IPS-11a (cell line): ENCODE results near the gene GRB7.
"Not testable (repeated sequence)": the region's sequence is repeated elsewhere in the genome, so short reads cannot be mapped to it uniquely, and the experiment has no call there.

Experiments
- H3K4me3 ChIP-seq: one replicate; pipeline ENCODE4 v1.5.1; 2013; ENCODE audit warnings: low read depth, low read length, control low read depth

The GRB7 gene

DNA sequence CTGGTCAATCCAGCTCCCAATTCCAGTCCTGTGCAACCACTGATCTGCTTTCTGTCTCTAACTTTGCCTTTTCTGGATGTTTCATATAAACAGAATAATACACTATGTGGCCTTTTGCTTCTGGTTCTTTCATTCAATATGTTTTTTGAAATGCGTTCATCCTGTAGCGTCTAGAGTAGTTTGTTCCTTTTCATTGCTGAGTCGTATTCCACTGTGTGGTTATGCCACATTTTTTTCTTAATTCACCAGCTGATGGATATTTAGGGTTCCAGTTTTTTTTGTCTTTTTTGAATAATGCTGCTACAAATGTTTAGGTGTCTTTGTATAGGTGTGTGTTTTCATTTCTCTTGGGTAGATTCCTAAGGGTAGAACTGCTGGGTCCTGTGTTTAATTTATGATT, 5.2 kb upstream of the GRB7 start:
- no peak overlapping the region for H3K4me3 ChIP-seq

DNA sequence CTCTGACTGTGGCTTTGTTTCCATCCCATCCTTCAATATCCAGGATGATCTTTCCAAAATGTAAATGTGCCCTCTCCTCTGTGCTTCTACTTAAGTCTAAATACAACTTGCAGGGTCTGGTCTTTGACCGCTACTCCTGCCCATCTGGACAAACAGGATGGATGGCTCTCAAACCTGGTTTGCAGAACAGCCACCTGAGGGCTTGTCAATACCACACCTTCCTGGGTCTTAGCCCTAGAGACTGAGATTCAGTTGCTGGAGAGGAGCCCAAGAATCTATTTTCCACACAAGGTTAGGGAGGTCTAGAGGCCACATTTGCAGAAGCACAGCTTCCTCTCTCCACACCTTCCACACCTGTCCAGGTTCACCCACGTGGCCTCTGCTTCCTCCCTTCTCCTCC, 1.9 kb upstream of the GRB7 start:
- no peak overlapping the region for H3K4me3 ChIP-seq

DNA sequence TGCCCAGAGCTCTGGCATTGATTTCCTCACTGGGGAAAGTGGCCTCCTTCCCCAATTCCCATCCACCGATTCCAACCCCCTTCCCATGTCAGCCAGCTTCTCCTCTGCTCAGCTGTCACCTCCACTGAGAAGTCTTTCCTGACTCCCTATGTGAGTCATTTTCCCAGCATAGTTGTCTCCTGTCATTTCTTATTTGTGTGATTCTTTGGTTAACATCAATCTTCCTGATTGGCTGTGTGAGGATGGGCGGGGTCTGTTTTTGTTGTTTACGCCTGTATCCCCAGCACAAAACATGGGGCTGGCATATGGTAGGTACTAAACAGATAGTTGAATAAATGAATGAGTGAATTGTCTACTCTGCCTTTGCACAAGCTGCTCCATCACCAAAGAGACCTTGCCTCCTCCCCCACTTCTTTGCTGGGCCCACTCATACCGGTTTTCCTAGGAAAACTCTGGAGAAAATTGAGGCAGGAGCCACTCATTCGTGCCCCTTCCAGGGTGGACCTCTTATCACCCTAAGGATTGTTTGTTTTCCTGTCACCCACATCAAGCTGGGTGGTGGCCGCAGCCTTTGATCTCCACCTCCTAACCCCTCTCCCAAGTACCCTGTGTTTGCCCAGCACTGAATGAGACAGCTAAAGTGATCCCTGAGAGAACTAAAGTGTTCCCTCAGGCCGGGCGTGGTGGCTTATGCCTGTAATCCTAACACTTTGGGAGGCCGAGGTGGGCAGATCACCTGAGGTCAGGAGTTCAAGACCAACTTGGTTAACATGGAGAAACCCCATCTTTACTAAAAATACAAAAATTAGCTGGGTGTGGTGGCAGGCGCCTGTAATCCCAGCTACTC, 1.2 kb upstream of the GRB7 start:
- H3K4me3 ChIP-seq = no peak overlapping the region

DNA sequence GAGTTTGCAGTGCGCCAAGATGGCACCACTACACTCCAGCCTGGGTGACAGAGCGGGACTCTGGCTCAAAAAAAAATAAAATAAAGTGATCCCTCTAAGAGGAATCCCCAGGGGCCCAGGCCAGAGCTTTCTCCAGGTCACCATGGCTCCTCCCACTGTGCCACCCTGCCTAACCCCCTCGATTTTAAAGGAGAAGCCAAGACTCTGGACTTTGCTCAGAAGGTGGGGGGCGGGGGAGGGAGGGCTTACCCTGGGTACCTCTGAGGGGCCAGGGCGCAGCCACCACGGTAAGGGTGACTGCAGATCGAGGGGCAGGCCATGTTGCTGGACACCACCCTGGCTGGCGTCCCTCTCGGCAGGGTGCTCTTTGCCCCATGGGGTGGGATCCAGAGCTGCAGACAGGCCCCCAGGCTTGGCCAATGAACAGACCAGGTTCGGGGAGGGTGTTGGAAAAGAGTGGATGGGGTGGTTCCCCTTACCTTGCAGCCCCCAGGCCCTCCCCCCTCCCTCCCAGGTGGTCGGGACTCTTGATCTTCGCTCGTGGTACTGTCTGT, 455 bp upstream of the GRB7 start:
- H3K4me3 ChIP-seq = peak overlapping the region; percentile 63

DNA sequence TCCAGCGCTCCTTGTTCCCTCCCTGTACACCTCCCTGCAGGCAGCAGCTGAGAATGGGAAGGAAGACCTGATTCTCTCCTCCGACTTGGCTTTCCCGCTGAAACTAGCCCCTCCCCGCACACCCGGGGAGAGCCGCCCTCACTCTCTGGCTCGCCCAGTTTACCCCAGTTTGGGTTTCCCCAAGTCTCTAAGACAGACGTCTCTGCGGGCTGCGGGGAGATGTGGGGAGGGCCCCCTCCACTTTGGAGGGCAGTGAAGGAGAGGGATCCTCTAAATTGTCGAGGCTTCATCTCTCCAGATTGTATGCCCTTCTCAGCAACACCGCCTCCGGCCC, 797 bp downstream of the GRB7 start:
- H3K4me3 ChIP-seq = peak overlapping the region; percentile 63

DNA sequence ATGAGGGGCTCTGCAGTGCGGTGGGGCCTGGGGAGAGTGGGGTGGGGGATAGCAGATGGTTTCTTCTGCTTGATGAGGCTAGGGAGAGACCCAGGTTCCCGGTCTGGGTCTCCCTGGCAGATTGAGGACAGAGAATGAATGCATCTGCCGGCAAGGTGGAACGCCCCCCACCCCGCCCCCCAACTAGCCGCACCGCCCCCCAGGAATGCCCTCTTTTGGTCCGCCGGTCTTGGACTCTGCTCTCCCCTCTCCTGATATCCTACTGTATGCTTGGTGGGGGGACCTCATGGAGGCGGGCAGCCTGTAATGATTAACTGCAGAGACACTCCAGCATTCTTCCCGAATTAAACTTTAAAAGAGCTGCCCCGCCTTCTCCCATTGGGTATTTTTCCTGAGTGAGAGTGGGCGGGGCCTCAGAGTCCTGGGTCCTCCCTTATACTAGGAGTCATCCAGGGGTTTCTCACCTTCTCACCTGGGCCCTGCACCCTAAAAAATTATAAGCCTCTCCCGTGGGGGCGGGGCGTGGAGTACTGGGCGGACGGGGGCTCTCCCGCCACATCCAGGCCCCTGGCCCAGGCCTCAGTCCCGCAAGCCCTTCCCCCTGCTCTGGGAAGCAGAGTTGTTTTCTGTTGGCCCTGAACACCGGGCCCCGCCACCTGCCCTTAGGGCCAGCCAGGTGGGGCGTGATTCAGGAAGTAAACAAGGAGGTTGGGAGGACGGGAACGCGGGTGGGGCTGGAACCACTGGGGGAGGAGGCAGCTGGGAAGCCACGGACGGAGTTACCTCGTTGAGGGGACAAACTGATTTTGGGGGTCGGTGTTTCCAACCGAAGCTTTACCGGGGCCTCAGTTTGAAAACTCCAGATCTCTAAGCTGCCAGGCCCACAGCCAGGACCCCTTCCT, 1.5 kb downstream of the GRB7 start:
- peak overlapping the region; percentile 63 for H3K4me3 ChIP-seq

DNA sequence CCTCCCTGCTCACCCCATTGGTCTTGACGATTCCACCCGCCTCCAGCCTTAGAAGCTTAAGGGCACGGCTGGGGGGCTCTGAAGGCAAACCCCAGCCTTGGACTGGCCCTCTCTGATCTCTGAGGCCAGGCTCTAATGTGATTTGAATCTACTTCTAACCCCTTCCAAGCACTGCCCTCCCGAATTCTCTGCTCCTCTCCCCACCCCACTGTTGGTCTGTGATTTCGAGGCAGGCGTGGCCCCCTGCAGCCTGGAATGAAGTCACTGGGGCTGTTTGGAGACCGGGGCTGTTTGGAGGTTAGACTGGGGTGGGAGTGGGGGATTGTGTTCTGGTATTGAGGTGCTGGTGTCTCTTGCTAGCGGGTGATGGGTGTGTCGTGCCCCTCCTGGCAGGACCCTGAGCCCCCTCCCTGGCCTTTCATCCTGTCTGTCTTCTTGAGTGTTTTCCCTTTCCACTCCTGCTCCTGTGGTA, 2.2 kb downstream of the GRB7 start:
- H3K4me3 ChIP-seq = peak overlapping the region; percentile 54

DNA sequence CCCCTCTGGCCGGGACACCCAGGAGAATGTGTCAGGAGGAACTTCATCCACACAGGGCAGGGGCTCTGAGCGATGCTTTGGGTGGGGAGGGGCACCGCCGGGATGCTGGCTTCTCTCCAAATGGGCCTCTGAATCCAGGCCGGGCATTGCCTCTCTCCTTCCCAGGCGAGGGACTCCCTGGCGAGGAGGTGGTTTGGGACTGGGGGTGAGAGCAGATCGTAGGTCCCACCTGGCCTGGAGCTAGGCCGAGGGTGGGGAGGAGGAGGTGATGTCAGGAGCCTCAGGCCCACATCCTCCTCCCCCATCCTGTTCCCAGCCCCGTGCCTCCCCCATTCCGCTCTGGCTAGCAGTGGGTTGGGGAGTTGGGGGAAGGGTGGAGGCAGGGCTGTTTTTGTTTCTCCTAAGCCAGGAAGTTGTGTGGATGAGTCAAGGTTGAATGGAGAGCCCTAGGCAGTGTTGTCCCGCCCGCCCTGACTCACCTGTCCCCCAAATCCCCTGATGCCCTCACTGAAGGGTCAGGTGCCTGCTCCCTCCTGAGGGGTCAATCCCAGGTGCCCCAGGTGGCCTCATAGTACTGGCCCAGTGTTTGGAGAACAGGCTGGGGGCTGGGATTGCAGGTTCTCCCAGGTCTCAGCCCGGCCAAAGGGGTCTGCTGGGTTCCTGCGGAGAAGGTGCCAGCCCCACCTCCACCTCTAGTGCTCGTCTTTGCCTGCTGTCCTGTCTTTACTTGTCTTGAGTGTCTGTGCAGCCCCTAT, 2.8 kb downstream of the GRB7 start:
- H3K4me3 ChIP-seq = peak overlapping the region; percentile 54

DNA sequence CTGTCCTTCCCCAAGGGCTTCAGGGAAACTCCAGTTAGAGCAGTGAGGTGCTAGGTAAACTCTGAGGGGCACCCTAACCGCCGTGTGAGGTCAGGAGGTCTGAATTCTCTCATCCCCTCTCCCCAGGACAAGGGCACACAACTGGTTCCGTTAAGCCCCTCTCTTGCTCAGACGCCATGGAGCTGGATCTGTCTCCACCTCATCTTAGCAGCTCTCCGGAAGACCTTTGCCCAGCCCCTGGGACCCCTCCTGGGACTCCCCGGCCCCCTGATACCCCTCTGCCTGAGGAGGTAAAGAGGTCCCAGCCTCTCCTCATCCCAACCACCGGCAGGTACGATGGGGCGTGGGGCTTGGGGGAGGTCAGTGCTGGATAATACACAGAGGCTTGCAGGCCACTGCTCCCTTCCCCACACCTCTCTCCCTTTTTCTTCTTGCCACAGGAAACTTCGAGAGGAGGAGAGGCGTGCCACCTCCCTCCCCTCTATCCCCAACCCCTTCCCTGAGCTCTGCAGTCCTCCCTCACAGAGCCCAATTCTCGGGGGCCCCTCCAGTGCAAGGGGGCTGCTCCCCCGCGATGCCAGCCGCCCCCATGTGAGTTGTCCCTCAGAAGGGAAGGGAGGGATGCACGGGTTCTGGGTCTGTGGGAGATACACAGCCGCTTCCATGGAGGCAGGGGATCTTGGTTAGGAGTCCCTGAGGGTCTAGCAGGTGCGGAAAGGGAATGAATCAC, 4.6 kb downstream of the GRB7 start:
- H3K4me3 ChIP-seq = no peak overlapping the region

DNA sequence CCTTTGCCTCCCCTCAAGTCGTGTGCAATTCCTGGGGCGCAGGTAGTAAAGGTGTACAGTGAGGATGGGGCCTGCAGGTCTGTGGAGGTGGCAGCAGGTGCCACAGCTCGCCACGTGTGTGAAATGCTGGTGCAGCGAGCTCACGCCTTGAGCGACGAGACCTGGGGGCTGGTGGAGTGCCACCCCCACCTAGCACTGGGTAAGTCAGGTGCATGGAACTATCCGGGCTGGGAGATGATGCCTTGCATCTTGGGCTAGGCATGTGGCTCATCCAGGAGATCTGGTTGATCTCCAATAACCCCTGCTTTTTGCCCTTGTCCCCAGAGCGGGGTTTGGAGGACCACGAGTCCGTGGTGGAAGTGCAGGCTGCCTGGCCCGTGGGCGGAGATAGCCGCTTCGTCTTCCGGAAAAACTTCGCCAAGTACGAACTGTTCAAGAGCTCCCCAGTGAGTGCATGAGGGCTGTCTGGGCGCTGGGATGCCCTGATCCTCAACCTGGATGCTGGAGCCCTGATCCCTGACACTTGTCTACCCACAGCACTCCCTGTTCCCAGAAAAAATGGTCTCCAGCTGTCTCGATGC, 5.2 kb downstream of the GRB7 start:
- H3K4me3 ChIP-seq = no peak overlapping the region

DNA sequence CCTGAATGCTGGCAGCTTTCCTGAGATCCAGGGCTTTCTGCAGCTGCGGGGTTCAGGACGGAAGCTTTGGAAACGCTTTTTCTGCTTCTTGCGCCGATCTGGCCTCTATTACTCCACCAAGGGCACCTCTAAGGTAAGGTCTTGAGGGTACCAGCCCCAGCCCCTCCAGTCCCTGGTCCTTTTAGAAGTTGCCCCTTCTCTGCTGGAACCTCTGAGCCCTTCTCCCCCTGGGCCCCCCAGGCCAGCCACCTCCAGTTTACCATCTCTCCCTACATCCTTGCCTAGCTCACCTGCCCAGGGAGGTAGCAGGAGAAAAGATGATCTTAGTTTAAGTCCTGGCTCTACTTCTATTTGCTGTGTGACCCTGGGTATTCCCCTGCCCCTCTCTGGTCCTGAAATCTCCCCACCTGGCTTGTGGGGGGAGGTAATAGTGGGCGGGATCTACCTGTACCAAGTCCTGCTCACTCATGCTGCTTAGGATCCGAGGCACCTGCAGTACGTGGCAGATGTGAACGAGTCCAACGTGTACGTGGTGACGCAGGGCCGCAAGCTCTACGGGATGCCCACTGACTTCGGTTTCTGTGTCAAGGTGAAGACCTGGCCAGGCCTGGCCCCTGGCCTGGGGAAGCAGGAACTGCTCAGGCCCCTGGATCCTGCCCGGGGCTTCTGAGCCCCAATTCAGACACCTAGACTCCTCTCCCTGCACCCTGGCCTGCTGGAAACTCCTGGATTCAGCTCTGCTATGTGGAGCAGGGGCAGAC, 6.5 kb downstream of the GRB7 start:
- H3K4me3 ChIP-seq = no peak overlapping the region

DNA sequence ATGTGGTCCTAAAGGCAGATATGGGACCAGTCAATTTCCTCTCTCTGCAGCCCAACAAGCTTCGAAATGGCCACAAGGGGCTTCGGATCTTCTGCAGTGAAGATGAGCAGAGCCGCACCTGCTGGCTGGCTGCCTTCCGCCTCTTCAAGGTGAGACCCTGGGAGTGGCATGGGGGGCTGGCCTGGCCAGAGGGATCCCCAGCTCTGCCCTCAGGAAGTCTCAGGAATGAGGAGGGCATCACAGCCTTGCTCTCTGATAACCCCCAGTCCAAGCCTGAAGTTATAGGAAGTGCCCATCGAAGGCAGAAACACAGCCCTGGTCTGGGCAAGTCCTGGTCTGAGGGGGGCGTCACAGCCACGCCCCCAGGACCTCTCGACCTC, 7.1 kb downstream of the GRB7 start:
- H3K4me3 ChIP-seq = no peak overlapping the region

DNA sequence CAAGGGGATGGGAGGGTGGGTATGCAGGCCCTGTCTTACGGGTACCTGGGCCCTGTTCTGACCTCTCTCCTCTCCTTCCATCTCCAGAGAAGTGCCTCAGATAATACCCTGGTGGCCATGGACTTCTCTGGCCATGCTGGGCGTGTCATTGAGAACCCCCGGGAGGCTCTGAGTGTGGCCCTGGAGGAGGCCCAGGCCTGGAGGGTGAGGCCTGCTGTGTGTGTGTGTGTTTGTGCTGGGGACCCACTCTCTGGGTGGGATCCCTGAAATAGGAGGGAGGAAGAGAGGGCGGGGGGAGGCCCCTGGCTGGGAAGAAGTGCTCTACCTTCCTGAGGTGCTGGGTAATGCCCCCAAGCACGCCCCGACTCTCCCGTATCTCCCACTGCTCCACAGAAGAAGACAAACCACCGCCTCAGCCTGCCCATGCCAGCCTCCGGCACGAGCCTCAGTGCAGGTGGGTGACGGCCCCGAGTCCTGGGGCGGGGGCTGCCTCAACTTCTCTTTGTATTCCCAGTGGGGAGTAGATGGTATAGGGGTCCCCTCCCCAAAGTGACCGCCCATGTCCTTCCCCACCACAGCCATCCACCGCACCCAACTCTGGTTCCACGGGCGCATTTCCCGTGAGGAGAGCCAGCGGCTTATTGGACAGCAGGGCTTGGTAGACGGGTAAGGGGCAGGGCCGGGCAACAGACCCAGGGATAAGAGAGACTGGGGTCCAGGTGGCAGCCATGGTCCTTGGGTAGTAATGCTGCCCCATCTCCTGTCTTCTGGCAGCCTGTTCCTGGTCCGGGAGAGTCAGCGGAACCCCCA, 7.8 kb downstream of the GRB7 start:
- no peak overlapping the region for H3K4me3 ChIP-seq

DNA sequence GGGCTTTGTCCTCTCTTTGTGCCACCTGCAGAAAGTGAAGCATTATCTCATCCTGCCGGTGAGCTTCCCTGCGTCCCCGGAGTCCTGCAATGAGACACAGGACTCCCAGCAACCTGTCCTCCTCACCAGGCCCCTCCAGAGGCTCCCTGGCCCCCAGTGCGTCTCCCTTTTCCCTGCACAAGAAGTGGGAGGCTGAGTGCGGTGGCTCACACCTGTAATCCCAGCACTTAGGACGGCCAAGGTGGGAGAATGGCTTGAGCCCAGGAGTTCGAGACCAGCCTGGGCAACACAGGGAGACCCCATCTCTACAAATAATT, 8.4 kb downstream of the GRB7 start:
- H3K4me3 ChIP-seq = no peak overlapping the region

DNA sequence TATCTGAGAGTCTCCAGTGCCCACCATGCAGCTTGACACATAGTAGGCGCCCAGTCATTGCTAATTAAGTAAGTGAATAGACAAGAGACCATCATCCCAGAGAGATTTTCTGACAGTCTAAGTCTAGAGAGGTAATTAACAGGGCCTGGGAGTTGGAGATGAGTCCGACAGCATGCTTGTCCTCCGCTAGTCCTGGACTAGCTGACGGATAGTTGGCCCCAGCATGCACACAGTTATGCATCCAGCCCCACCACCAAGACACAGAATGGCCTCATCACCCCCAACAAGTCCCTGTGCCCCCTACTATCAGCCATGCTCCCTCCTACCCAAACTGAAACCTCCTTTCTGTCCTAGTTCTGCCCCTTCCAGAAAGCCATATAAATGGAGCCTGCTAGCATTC, 10.0 kb downstream of the GRB7 start:
- H3K4me3 ChIP-seq = no peak overlapping the region

DNA sequence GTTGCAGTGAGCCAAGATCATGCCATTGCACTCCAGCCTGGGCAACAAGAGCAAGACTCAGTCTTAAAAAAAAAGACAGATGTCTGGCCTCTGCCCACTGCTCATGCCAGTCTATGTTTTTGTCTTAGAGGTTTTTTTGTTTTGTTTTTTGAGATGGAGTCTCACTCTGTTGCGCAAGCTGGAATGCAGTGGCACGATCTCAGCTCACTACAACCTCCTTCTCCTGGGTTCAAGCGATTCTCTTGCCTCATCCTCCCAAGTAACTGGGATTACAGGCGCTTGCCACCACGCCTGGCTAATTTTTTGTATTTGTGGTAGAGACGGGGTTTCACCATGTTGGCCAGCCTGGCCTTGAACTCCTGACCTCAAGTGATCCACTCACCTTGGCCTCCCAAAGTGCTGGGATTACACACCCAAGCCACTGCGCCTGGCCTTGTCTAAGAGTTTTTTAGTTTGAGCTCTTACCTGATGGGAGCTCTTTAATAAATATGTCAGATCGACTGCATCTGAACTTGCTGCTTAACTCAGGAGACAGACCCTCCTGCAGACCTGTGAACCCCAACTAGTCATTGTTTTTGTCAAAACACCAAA, 10.8 kb downstream of the GRB7 start:
- not testable (repeated sequence) for H3K4me3 ChIP-seq

DNA sequence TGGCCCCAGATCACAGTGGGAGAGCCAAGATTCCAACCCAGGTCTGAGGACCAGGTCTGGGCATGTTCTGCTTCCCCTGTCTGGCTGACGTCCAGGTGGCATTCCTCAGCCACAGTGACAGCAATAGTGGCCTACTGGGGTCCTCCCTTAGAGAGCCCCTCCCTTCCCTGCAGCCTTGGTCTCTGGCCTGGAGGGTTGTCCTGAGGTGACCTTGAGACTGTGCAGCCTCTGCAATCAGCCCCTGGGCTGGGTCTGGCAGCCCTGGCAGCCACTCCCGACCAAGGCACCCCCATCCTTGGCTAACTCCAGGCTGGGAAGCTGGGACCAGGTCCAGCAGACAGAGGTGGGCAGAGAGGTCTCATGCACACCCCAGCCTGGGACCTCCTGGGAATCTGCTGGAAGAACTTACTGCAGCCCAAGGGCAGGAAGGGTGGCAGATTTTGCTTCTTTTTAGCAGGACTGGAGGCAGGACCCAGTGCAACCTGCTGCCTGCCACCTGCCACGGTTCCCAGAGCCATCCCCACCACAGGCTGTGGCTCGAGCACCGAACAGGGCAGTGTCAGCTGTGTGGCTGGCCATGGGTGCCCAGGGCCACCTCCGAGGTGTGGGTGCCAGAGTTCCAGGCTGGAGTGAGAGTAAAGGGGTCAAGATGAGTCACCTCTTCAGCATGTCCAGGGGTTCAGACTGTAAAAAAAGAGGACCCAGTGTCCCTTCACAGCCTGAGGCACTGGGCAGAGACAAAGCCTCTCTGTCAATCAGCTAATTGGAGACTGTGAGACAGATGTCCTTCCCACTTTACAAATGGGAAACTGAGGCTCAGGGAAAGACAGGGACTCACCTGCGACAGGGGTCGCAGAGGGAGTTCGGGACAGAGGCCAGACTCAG, 12.6 kb downstream of the GRB7 start:
- H3K4me3 ChIP-seq = no peak overlapping the region
